Hepatocyte (in vitro differentiated cells): ENCODE measurements around the gene TSGA10IP.

Source experiments
- CTCF ChIP-seq: fragments of 200-600 bp; sonication (generic); IDR thresholded peaks from 2 replicates; pipeline ENCODE4 v1.5.1; 2016; ENCODE audit warnings: antibody characterized with exemption, mild to moderate bottlenecking; ENCODE audit not compliant: poor library complexity
- EZH2 ChIP-seq: fragments of 200-600 bp; sonication (generic); IDR thresholded peaks from 2 replicates; pipeline ENCODE4 v1.6.1; 2016; ENCODE audit warnings: antibody characterized with exemption, mild to moderate bottlenecking, borderline replicate concordance
- EZH2phosphoT487 ChIP-seq: fragments of 200-600 bp; sonication (generic); IDR thresholded peaks from one replicate; pipeline ENCODE4 v1.6.1; 2018; ENCODE audit warnings: antibody characterized with exemption, mild to moderate bottlenecking, low read depth, moderate library complexity; ENCODE audit not compliant: unreplicated experiment, severe bottlenecking

DNA sequence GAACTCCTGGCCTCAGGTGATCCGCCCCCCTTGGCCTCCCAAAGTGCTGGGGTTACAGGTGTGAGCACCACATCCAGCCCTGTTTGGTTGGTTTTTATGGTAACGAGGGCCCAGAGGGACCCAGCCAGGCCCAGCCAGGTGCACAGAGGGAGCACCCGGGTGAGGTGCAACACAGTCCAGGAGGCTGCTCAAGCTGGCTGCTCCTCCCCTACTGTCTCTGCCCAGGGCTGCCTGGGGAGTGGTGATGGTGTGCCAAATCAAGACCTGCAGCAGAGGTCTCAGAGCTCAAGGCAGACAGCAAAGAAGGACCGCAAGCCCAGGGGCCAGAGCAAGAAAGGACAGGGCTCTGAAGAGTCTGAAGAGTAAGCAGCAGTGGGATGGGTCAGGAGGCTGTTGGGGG, 1.4 kb downstream of the TSGA10IP start:
- TF ChIP-seq CTCF (no peak), EZH2phosphoT487 (no peak), EZH2 (no peak)
